ENCODE data around the gene LRRC8E.

Gene LRRC8E

DNA sequence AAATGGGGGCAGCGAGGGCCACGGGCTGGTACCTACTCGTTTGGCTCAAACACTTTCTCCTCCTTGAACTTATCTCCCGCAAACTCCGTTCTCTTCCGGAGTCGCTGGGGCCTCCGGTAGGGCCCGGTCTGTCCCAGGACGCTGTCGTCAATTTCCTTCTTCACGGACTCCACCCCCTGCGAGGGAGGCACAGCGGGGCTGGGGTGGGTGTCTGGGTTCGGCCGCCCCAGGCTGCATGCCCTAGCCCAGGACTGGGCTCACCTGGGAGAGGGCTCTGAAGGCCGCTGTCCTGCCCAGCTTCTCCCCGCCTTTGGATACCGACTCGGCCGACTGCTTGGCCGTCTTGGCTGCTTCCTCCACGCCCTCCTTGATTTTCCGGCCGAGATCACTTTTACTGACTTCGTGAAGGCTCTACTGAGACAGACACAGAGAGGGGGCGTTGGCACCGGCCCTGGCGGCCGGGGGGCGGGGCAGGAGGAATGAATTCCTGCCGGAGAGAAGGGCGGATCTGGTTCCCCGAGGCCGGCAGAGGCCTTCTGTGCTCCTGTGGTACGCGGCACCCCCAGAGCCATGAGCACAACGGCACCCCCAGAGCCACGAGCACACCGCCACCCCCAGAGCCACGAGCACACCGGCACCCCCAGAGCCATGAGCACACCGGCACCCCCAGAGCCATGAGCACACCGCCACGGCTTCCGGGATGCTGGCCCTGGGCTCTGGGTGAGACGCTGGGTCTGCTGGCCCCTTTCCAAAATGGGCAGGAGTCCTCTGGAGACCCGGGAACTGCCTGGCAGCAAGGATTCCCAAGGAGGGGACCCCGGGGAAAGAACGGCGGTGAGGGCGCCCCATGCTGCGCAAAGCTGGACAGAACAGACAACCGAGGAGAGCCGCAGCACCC lies 45.8 kb downstream of the LRRC8E start:
- H3K4me3 ChIP-seq (ENCODE audit: low read depth, low read length): no peak overlapping the region
- no peak for DNase-seq (ENCODE audit: low read depth)
- TF ChIP-seq, protein P1, sequence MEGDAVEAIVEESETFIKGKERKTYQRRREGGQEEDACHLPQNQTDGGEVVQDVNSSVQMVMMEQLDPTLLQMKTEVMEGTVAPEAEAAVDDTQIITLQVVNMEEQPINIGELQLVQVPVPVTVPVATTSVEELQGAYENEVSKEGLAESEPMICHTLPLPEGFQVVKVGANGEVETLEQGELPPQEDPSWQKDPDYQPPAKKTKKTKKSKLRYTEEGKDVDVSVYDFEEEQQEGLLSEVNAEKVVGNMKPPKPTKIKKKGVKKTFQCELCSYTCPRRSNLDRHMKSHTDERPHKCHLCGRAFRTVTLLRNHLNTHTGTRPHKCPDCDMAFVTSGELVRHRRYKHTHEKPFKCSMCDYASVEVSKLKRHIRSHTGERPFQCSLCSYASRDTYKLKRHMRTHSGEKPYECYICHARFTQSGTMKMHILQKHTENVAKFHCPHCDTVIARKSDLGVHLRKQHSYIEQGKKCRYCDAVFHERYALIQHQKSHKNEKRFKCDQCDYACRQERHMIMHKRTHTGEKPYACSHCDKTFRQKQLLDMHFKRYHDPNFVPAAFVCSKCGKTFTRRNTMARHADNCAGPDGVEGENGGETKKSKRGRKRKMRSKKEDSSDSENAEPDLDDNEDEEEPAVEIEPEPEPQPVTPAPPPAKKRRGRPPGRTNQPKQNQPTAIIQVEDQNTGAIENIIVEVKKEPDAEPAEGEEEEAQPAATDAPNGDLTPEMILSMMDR (IDR thresholded peaks at IDR 0.05; ENCODE audit: low read depth, low read length): no peak
- TF ChIP-seq, protein P2, sequence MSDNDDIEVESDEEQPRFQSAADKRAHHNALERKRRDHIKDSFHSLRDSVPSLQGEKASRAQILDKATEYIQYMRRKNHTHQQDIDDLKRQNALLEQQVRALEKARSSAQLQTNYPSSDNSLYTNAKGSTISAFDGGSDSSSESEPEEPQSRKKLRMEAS (IDR thresholded peaks at IDR 0.05; ENCODE audit: low read depth, low read length): no peak
- TF ChIP-seq POLR2A (IDR thresholded peaks at IDR 0.05; ENCODE audit: extremely low read depth, insufficient read length) (no peak), MYC (IDR thresholded peaks at IDR 0.05; ENCODE audit: low read depth, low read length) (no peak)

DNA sequence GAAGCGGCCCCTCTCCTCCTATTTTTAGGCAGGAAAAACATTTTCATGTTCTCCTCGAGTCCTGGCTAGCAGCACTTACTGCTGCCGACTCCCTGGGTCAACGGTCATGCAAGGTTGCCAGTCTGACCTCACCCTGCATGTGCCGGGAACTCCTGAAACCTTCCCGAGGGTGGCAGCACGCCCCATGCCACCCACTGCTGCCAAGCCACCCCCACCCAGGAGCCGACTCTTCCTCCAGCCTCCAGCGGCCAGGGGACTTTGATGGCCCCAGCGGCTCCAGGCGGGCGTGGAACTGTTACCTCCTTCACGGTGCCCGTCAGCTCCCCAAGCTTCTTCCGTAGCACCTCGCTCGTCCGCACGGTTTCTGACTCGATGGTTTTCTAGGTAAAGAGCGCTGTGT lies 46.5 kb downstream of the LRRC8E start:
- TF ChIP-seq, protein P2 (IDR thresholded peaks at IDR 0.05; ENCODE audit: low read depth, low read length): no peak
- TF ChIP-seq MYC (IDR thresholded peaks at IDR 0.05; ENCODE audit: low read depth, low read length): no peak
- no peak for TF ChIP-seq POLR2A (IDR thresholded peaks at IDR 0.05; ENCODE audit: extremely low read depth, insufficient read length)
- TF ChIP-seq, protein P1 (IDR thresholded peaks at IDR 0.05; ENCODE audit: low read depth, low read length): no peak

DNA sequence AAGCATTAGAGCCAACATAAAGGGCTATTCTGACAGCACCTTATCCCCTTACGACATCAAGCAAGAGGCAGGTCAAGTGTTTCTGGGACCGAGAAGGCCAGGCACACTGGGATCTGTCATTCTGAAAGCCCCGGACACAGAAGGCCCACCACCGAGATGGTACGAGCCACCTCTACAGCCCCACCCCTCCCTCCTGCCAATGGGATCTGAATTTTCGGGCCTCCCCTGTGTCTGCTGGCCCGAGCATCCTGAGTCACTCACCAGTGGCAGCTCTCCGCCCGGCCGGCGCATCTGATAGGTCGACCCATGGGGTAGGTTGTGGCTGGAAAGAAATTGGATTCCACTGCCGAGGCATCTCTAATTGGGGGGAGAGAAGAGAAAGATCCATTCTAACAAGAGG lies 52.5 kb downstream of the LRRC8E start:
- TF ChIP-seq, protein P1 (IDR thresholded peaks at IDR 0.05; ENCODE audit: low read depth, low read length): no peak
- TF ChIP-seq MYC (IDR thresholded peaks at IDR 0.05; ENCODE audit: low read depth, low read length) (no peak), POLR2A (IDR thresholded peaks at IDR 0.05; ENCODE audit: extremely low read depth, insufficient read length) (no peak)
- TF ChIP-seq, protein P2 (IDR thresholded peaks at IDR 0.05; ENCODE audit: low read depth, low read length): no peak
- no peak overlapping the region for H3K4me3 ChIP-seq (ENCODE audit: low read depth, low read length)
- no peak for DNase-seq (ENCODE audit: low read depth)

More for the DNA sequence above, 46.5 kb downstream of the LRRC8E start:
- no peak for DNase-seq (ENCODE audit: low read depth)
- H3K4me3 ChIP-seq (ENCODE audit: low read depth, low read length): no peak overlapping the region

DNA sequence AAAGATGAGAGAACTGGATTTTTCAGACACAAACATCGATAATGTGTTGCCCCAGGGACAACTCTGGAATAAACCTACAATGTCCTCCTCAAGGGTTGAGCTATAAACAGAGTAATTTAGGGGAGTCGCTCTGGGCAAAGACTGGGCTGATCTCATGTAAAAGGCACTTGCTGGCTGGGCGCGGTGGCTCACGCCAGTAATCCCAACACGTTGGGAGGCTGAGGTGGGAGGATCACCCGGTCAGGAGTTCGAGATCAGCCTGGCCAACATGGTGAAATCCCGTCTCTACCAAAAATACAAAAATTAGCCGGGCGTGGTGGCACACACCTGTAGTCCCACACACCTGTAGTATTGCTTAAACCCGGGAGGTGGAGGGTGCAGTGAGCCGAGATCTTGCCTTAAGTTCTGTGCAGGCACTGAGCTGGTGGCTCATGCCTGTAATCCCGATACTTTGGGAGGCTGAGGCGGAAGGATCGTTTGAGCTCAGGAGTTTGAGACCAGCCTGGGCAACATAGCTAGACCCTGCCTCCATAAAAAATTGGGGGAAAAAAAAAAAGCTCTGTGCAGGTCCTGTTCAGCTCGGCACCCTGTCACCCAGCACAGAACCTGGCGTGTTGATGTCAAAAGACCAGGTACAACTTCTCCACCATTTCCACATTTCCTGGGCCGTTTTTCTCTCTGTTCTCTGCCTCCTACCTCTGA lies 53.7 kb downstream of the LRRC8E start:
- no peak for DNase-seq (ENCODE audit: low read depth)
- peak overlapping the region; percentile 99 for H3K4me3 ChIP-seq (ENCODE audit: low read depth, low read length)
- TF ChIP-seq, protein P1 (IDR thresholded peaks at IDR 0.05; ENCODE audit: low read depth, low read length): no peak
- TF ChIP-seq POLR2A (IDR thresholded peaks at IDR 0.05; ENCODE audit: extremely low read depth, insufficient read length) (no peak), MYC (IDR thresholded peaks at IDR 0.05; ENCODE audit: low read depth, low read length) (no peak)
- TF ChIP-seq, protein P2 (IDR thresholded peaks at IDR 0.05; ENCODE audit: low read depth, low read length): no peak

DNA sequence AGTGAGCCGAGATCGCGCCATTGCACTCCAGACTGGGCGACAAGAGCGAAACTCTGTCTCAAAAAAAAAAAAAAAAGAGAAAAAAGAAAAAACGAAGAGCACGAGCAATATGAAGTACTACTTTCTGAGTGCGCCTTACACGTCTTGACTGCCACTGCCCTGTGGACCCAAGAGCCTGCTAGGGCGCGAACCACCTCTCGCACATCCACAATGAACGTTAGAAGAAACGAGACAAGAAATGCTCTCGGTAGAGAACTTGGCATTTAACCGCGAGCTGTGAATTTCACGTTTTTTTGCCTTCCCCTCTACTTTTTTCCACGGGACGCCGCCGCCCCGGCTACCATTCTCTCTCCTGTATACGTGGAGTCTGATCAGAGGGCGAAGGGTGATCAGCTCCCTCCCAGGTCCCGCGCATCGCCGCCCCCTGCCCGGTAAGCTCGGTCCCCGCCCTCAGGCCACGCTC lies 54.7 kb downstream of the LRRC8E start:
- TF ChIP-seq MYC (IDR thresholded peaks at IDR 0.05; ENCODE audit: low read depth, low read length) (no peak), POLR2A (IDR thresholded peaks at IDR 0.05; ENCODE audit: extremely low read depth, insufficient read length) (no peak)
- TF ChIP-seq, protein P1 (IDR thresholded peaks at IDR 0.05; ENCODE audit: low read depth, low read length): no peak
- TF ChIP-seq, protein P2 (IDR thresholded peaks at IDR 0.05; ENCODE audit: low read depth, low read length): no peak
- DNase-seq (ENCODE audit: low read depth): no peak
- peak overlapping the region; percentile 99 for H3K4me3 ChIP-seq (ENCODE audit: low read depth, low read length)
